Fibroblast of mammary gland (primary cell): Measurements from ENCODE around the gene ATG10.

Experiments
- DNase-seq: peaks from one replicate; pipeline ENCODE4 v3.0.0-alpha.2; 2010; ENCODE audit warnings: low read depth
- H3K4me3 ChIP-seq: 2 replicates; pipeline ENCODE4 v1.5.1; 2011; ENCODE audit warnings: low read depth, mild to moderate bottlenecking, low read length, moderate library complexity; ENCODE audit not compliant: control insufficient read depth
- CTCF ChIP-seq: conservative IDR thresholded peaks from 2 replicates; pipeline ENCODE4 v1.5.1; 2011; ENCODE audit warnings: low read depth, low read length, inconsistent platforms; ENCODE audit not compliant: control insufficient read depth, insufficient read depth

ATG10 gene

DNA sequence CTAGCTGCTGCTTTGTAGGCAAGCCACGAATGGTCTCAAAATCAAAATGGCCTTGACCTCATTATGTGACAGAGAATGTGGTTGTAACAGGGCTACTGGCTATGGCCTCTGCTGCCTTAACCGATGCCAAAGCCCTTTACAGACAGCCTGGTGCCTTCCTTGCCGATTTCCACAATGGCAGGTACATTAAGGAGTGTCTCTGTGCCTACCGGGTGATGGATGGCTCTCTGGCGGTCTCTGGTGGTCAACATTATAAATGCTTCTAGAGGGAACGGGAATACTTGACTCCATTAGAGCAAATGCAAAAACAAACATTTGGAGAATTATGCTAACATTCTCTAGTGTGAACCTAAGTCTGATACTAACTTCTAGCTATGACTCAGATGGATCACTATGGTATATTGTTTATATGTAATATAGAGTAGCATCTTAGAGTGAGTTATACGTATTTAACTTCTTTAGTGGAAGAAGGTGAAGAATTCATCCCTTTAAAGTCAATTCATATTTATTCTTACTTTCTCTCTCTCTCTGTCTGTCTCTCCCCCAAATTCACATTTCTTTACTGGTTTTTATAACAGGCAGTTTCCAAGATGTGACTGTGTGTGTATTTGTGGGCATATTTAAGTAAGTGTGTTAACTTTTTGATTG is 253.8 kb downstream of the ATG10 start:
- TF ChIP-seq CTCF: peak; percentile 91
- no peak overlapping the region for H3K4me3 ChIP-seq

GRCh38 chr5:82234885-82235284 is 263.1 kb downstream of the ATG10 start:
- DNase-seq: no peak
- H3K4me3 ChIP-seq: no peak overlapping the region
- no peak for TF ChIP-seq CTCF

More for the DNA sequence above, 253.8 kb downstream of the ATG10 start:
- DNase-seq: peak; percentile 63

DNA sequence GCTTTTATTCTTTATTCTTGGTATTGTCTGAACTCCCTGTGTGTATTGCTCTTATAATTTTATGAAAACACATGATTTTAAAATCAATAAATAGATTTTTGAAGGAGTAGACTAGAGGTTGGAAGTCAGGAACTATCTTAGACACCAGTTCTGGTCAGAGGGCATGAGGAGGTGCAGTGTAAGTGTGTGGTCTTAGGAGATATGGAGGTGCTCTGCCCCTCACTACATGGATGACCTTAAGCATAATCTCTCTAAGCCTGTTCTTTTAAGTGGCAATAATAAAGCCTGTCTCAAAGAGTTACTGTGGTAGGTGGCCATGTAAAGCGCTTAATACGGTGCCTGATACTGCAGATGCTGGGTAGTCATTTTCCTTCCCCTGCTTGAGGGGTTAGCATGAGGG is 272.3 kb downstream of the ATG10 start:
- TF ChIP-seq CTCF: no peak
- H3K4me3 ChIP-seq: no peak overlapping the region
- no peak for DNase-seq

DNA sequence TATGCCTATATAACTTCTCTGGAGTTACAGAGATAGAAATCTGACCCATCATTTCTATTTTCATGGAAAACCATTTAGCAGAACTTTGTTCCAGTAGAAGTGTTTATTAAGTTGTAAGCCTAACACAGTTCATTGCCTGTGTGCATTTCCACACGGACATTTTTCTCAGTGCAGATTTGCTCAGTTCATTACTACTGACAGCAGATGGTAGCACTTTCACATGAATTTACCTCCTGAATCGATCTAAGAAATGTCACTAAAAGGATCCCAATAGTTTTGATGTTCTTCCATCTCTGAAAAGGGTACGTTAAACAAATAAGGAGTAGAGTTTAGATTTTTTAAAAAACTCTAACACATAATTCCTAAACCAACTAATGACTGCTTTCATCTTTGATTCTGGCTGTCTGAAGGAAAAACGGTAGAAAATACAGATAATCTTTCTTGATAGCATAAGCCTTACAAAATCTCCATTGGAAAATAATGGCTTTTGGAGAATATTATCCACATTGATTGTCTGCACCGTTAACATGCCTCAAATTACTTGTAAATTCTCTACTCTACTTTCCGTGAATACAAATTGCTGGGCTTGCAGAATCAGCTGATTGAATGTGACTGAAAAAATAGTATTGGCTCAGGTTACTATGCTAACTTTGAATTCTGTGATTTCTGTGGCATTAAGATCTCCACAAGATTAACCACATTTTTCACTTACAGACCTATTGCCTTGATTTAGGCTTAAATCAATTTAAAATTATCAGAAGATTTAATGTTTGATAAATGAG is 273.2 kb downstream of the ATG10 start:
- no peak for DNase-seq
- no peak for TF ChIP-seq CTCF
- H3K4me3 ChIP-seq: no peak overlapping the region

GRCh38 chr5:82246960-82247574 is 275.2 kb downstream of the ATG10 start:
- no peak overlapping the region for H3K4me3 ChIP-seq
- DNase-seq: no peak
- TF ChIP-seq CTCF: no peak

- TF ChIP-seq CTCF: no peak
- DNase-seq: no peak
- no peak overlapping the region for H3K4me3 ChIP-seq
Measured at GRCh38 chr5:82252744-82253143, 280.9 kb downstream of the ATG10 start.
